Measurements from ENCODE around the gene TENT4A.

TENT4A gene

DNA sequence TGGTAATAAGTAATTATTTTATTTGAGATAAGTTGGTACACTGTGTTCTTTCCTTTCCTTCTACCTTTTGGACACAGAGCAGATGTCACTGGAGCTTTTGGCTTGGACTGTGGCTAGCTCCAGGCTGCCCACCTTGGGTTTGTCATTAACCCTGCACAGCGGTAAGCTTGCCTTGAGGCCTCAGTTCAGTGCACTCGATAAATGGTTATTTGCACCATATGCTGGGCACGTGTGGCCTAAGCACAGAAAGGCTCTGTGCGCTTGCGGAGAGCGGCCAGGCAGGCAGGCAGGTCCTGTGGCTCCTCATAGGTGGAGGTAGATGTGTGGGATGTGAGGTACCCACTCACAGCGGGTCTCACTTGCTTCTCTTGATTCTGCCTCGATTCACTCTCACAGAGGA, 30.0 kb upstream of the TENT4A start:
- DNase-seq (ENCODE audit: extremely low read depth, low read depth): no peak
- TF ChIP-seq, protein P1, sequence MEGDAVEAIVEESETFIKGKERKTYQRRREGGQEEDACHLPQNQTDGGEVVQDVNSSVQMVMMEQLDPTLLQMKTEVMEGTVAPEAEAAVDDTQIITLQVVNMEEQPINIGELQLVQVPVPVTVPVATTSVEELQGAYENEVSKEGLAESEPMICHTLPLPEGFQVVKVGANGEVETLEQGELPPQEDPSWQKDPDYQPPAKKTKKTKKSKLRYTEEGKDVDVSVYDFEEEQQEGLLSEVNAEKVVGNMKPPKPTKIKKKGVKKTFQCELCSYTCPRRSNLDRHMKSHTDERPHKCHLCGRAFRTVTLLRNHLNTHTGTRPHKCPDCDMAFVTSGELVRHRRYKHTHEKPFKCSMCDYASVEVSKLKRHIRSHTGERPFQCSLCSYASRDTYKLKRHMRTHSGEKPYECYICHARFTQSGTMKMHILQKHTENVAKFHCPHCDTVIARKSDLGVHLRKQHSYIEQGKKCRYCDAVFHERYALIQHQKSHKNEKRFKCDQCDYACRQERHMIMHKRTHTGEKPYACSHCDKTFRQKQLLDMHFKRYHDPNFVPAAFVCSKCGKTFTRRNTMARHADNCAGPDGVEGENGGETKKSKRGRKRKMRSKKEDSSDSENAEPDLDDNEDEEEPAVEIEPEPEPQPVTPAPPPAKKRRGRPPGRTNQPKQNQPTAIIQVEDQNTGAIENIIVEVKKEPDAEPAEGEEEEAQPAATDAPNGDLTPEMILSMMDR (IDR thresholded peaks at IDR 0.05; ENCODE audit: low read depth, low read length): no peak

DNA sequence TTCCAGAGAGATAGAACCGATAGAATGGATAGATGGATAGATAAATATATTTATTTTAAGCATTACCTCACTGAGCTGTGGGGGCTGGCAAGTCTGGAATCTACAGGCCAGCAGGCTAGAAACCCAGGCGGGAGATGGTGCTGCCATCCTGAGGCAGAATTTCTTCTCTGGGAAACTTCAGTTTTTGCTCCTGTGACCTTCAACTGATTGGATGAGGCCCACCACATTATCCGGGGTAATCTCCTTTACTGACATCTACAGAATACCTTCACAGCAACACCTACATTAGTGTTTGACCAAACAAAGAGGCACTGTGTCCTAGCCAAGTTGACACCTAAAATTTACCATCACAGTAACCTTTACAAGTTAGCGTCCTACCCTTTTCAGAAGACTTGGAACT, 29.2 kb upstream of the TENT4A start:
- DNase-seq (ENCODE audit: extremely low read depth, low read depth): no peak
- TF ChIP-seq, protein P1 (IDR thresholded peaks at IDR 0.05; ENCODE audit: low read depth, low read length): no peak

DNA sequence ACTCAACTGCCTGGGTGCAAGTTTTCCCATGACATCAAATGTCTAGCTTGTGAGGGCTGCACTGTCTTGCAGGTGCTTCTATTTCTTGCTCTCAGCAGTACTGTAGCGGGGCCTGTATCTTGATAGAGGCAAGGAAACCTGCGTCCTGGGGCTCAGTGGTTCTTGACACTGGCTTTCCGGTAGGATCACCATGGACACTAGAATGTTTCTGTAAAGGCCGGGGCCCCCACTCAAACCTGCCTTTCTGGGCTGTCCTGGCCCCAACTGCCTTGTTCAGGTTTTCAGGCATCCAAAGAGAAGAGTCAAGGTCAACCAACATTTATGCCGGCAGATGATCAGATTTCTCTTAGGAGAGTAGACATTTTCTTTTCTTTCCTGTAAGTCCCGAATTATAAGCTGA, 26.7 kb upstream of the TENT4A start:
- TF ChIP-seq, protein P1 (IDR thresholded peaks at IDR 0.05; ENCODE audit: low read depth, low read length): no peak
- DNase-seq (ENCODE audit: extremely low read depth, low read depth): no peak

DNA sequence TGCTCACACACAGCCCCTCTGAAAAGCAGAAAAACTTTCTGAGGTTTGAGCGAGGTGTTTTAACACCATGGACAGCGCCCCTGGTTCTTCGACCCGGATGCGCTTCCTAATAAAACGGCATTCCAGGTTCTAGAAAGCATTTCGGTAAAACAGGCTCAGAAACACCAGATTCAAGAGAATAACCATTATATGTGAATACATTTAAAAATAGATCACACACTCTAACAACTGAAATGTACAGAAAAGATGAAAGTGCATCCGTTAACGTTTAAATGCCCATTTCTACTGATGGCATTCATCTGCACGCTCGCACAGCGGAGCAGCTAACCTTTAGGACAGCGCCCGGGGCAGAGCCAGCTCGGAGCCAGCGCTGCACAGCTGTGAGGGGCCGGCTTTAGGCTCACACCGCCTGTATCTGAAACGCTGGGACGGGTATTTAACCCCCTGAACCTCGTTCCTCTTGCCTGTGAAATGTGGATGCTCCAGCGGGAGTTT, 26.3 kb upstream of the TENT4A start:
- DNase-seq (ENCODE audit: extremely low read depth, low read depth): no peak

GRCh38 chr5:6687505-6687904, 25.7 kb upstream of the TENT4A start:
- TF ChIP-seq, protein P1 (IDR thresholded peaks at IDR 0.05; ENCODE audit: low read depth, low read length): no peak
- DNase-seq (ENCODE audit: extremely low read depth, low read depth): no peak

More for the DNA sequence above, 26.3 kb upstream of the TENT4A start:
- TF ChIP-seq, protein P1 (IDR thresholded peaks at IDR 0.05; ENCODE audit: low read depth, low read length): no peak

DNA sequence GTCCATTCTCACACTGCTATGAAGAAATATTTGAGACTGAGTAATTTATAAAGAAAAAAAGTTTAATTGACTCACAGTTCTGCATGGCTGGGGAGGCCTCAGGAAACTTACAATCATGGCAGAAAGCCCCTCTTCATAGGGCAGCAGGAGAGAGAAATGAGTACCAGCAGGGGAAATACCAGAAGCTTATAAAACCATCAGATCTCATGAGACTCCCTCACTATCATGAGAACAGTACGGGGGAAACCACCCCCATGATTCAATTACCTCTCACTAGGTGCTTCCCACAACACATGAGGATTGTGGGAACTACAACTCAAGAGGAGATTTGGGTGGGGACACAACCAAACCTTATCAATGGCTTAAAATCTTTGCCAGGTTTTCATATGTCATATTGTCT, 20.3 kb upstream of the TENT4A start:
- TF ChIP-seq, protein P1 (IDR thresholded peaks at IDR 0.05; ENCODE audit: low read depth, low read length): no peak
- no peak for DNase-seq (ENCODE audit: extremely low read depth, low read depth)

DNA sequence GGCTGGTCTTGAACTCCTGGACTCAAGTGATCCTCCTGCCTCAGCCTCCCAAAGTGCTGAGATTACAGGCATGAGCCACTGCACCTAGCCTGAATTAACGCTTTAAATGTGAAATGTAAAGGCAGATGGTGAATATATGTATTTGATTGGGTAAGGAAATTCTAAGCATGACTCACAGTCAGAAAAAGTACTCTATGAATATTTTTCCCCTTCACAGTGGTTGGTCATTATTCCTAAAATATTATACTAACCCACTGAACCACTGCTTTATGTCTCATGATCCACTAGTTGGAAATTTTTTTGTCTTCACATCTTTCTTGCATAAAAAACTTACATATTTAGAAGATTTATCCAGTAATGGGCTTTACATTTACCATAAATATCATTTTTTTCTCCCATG, 14.5 kb upstream of the TENT4A start:
- no peak for DNase-seq (ENCODE audit: extremely low read depth, low read depth)
- TF ChIP-seq, protein P1 (IDR thresholded peaks at IDR 0.05; ENCODE audit: low read depth, low read length): no peak

Measured in AG09319 (cell line).